Mesenchymal stem cell (in vitro differentiated cells and primary cell): ENCODE data around the gene ITCH.
"Not testable (repeated sequence)": the region's sequence is repeated elsewhere in the genome, so short reads cannot be mapped to it uniquely, and the experiment has no call there.

Source experiments
- DNase-seq: peaks from one replicate; pipeline ENCODE4 v3.0.0-alpha.2; 2013
- H2AFZ ChIP-seq: one replicate; pipeline ENCODE4 v1.6.1; 2013; ENCODE audit warnings: low read depth, mild to moderate bottlenecking, control low read depth, inconsistent platforms, low read length, moderate library complexity
- H2AK5ac ChIP-seq: 2 replicates; pipeline ENCODE4 v1.6.1; 2013; ENCODE audit warnings: low read length, moderate library complexity, mild to moderate bottlenecking, inconsistent platforms; ENCODE audit not compliant: severe bottlenecking
- H2BK120ac ChIP-seq: one replicate; pipeline ENCODE4 v1.6.1; 2013; ENCODE audit warnings: low read depth, mild to moderate bottlenecking, inconsistent platforms, low read length, moderate library complexity
- H2BK12ac ChIP-seq, 2 experiments: one replicate each; pipeline ENCODE4 v1.6.1; 2013; ENCODE audit warnings: inconsistent platforms in 2 of 2, low read length in 2 of 2, mild to moderate bottlenecking in 2 of 2, moderate library complexity in 2 of 2, control low read depth in 1 of 2
- H2BK15ac ChIP-seq: one replicate; pipeline ENCODE4 v1.6.1; 2013; ENCODE audit warnings: mild to moderate bottlenecking, low read depth, inconsistent platforms; ENCODE audit not compliant: poor library complexity, severe bottlenecking
- H2BK5ac ChIP-seq: 2 replicates; pipeline ENCODE4 v1.6.1; 2013; ENCODE audit warnings: low read depth, mild to moderate bottlenecking, low read length, control low read depth, inconsistent platforms; ENCODE audit not compliant: poor library complexity, severe bottlenecking
- H3K14ac ChIP-seq, 2 experiments: one replicate each; pipeline ENCODE4 v1.6.1; 2013; ENCODE audit warnings: inconsistent platforms in 2 of 2, low read length in 2 of 2, control low read depth in 1 of 2, mild to moderate bottlenecking in 1 of 2, moderate library complexity in 1 of 2
- H3K18ac ChIP-seq, 2 experiments: one replicate each; pipeline ENCODE4 v1.6.1; 2013; ENCODE audit warnings: inconsistent platforms in 2 of 2, low read length in 2 of 2, control low read depth in 1 of 2, low read depth in 1 of 2, mild to moderate bottlenecking in 1 of 2
- H3K23ac ChIP-seq, 2 experiments: one replicate each; pipeline ENCODE4 v1.6.1; 2013; ENCODE audit warnings: inconsistent platforms in 2 of 2, low read length in 2 of 2, mild to moderate bottlenecking in 2 of 2, moderate library complexity in 2 of 2, control low read depth in 1 of 2
- H3K27ac ChIP-seq: 2 replicates; pipeline ENCODE4 v1.5.1; 2013; ENCODE audit warnings: mild to moderate bottlenecking, moderate library complexity, low read length, control low read depth, inconsistent platforms; ENCODE audit not compliant: poor library complexity, severe bottlenecking
- H3K27me3 ChIP-seq, 2 experiments: 2 replicates each; pipeline versions ENCODE4 v1.6.1 to v1.7.0; 2013; ENCODE audit warnings: low read length in 2 of 2, mild to moderate bottlenecking in 2 of 2, moderate library complexity in 2 of 2, control low read depth in 1 of 2, inconsistent platforms in 1 of 2; ENCODE audit not compliant: control insufficient read depth in 1 of 2, insufficient read depth in 1 of 2
- H3K36me3 ChIP-seq, 2 experiments: 2 replicates each; pipeline versions ENCODE4 v1.6.1 to v1.7.0; 2013; ENCODE audit warnings: low read length in 2 of 2, control low read depth in 1 of 2, inconsistent platforms in 1 of 2, low read depth in 1 of 2, mild to moderate bottlenecking in 1 of 2; ENCODE audit not compliant: insufficient read depth in 2 of 2, control insufficient read depth in 1 of 2
- H3K4ac ChIP-seq, 2 experiments: one replicate each; pipeline ENCODE4 v1.6.1; 2013; ENCODE audit warnings: inconsistent platforms in 2 of 2, low read length in 2 of 2, mild to moderate bottlenecking in 2 of 2, moderate library complexity in 2 of 2, control low read depth in 1 of 2, low read depth in 1 of 2
- H3K4me1 ChIP-seq: 2 replicates; pipeline ENCODE4 v1.6.1; 2013; ENCODE audit warnings: low read depth, low read length, control low read depth; ENCODE audit not compliant: control insufficient read depth, insufficient read depth
- H3K4me2 ChIP-seq: 2 replicates; pipeline ENCODE4 v1.6.1; 2013; ENCODE audit warnings: low read length, mild to moderate bottlenecking, inconsistent platforms; ENCODE audit not compliant: poor library complexity, severe bottlenecking
- H3K4me3 ChIP-seq, 2 experiments: 2 replicates each; pipeline versions ENCODE4 v1.5.1 to v1.7.0; 2013; ENCODE audit warnings: low read length in 2 of 2, mild to moderate bottlenecking in 2 of 2, control low read depth in 1 of 2, low read depth in 1 of 2; ENCODE audit not compliant: insufficient read depth in 1 of 2
- H3K79me1 ChIP-seq: replicated peaks from 2 replicates; pipeline ENCODE4 v1.6.1; 2013; ENCODE audit warnings: mild to moderate bottlenecking, control low read depth, low read length, inconsistent platforms; ENCODE audit not compliant: poor library complexity, severe bottlenecking
- H3K9ac ChIP-seq: 2 replicates; pipeline ENCODE4 v1.7.0; 2013; ENCODE audit warnings: mild to moderate bottlenecking, low read length, moderate library complexity
- H3K9me3 ChIP-seq: 2 replicates; pipeline ENCODE4 v1.7.0; 2013; ENCODE audit warnings: mild to moderate bottlenecking, low read length; ENCODE audit not compliant: control insufficient read depth
- H4K8ac ChIP-seq: one replicate; pipeline ENCODE4 v1.6.1; 2013; ENCODE audit warnings: inconsistent platforms, mild to moderate bottlenecking, low read length, moderate library complexity
- H4K91ac ChIP-seq: one replicate; pipeline ENCODE4 v1.6.1; 2013; ENCODE audit warnings: mild to moderate bottlenecking, low read length, inconsistent platforms
- WGBS: methylation state at CpG from one replicate; pipeline ENCODE4 v1.1.7; 2013; ENCODE audit warnings: mixed read lengths; 5-methylcytosine and 5-hydroxymethylcytosine counted together

Gene ITCH

GRCh38 chr20:34475979-34476736 lies 113.1 kb downstream of the ITCH start:
- Histone ChIP-seq H2BK15ac (no peak overlapping the region), H3K27me3 (no peaks in the 10 kb centered on the region), H3K4me2 (no peak overlapping the region), H2AFZ (no peak overlapping the region), H3K4ac (no peak overlapping the region), H2BK5ac (no peak overlapping the region), H3K79me1 (peaks cover 5% of the 10 kb centered on the region), H3K23ac (no peak overlapping the region), H2AK5ac (no peak overlapping the region), H3K18ac (no peak overlapping the region), H4K91ac (no peak overlapping the region), H2BK120ac (no peak overlapping the region), H4K8ac (no peak overlapping the region), H3K9me3 (no peaks in the 10 kb centered on the region), H3K4me3 (no peak overlapping the region), H3K9ac (peak overlapping the region; percentile 52), H3K4me1 (no peaks in the 10 kb centered on the region), H2BK12ac (no peak overlapping the region), H3K36me3 (peaks cover 25 to 54% of the 10 kb centered on the region in 2 experiments), H3K14ac (no peak overlapping the region), H3K27ac (no peak overlapping the region)
- DNase-seq, result no peak
- 98% methylated on average over 27 of the region's 38 CpGs for WGBS

- Histone ChIP-seq H2AFZ (no peak overlapping the region), H3K27me3 (no peaks in the 10 kb centered on the region), H3K9me3 (peaks cover 14% of the 10 kb centered on the region), H3K4me2 (no peak overlapping the region), H2BK12ac (no peak overlapping the region), H3K14ac (no peak overlapping the region), H3K18ac (no peak overlapping the region), H3K4me1 (no peaks in the 10 kb centered on the region), H3K23ac (no peak overlapping the region), H3K36me3 (peaks cover 40 to 79% of the 10 kb centered on the region in 2 experiments), H2BK15ac (no peak overlapping the region), H3K4ac (no peak overlapping the region), H2BK5ac (no peak overlapping the region), H3K9ac (no peak overlapping the region), H3K79me1 (peaks cover 12% of the 10 kb centered on the region), H2AK5ac (no peak overlapping the region), H4K91ac (no peak overlapping the region), H2BK120ac (no peak overlapping the region), H3K4me3 (no peak overlapping the region), H3K27ac (no peak overlapping the region), H4K8ac (no peak overlapping the region)
- DNase-seq, result no peak
- 98% methylated on average over 3 of the region's 4 CpGs for WGBS
Observed at GRCh38 chr20:34479627-34480026, 116.6 kb downstream of the ITCH start.

- H2AFZ ChIP-seq, H3K14ac ChIP-seq, H4K91ac ChIP-seq, H3K27ac ChIP-seq, H3K23ac ChIP-seq, H3K4me2 ChIP-seq, H3K4me1 ChIP-seq, DNase-seq, H4K8ac ChIP-seq, H2AK5ac ChIP-seq, H2BK120ac ChIP-seq, H2BK15ac ChIP-seq, H2BK12ac ChIP-seq, H3K27me3 ChIP-seq, H3K4me3 ChIP-seq, H3K4ac ChIP-seq, H2BK5ac ChIP-seq, H3K9ac ChIP-seq, H3K18ac ChIP-seq: not testable (repeated sequence)
- peaks cover 13% of the 10 kb centered on the region for H3K79me1 ChIP-seq
- H3K36me3 ChIP-seq, result peaks cover 33 to 88% of the 10 kb centered on the region in 2 experiments
- H3K9me3 ChIP-seq, result peaks cover 14% of the 10 kb centered on the region
- WGBS, result 100% methylated on average over 1 of the region's 1 CpG
Observed at GRCh38 chr20:34482154-34482553, 119.1 kb downstream of the ITCH start.

GRCh38 chr20:34483585-34484220 lies 120.6 kb downstream of the ITCH start:
- WGBS, result 97% methylated on average over 2 of the region's 3 CpGs
- not testable (repeated sequence) for H3K4me3 ChIP-seq

More at GRCh38 chr20:34483585-34484220, 120.6 kb downstream of the ITCH start:
- peaks cover 14% of the 10 kb centered on the region for H3K9me3 ChIP-seq
- not testable (repeated sequence) for H2BK12ac ChIP-seq, H3K23ac ChIP-seq, H3K4ac ChIP-seq, H3K18ac ChIP-seq, H3K14ac ChIP-seq, H2BK120ac ChIP-seq, H3K27ac ChIP-seq, DNase-seq, H2AK5ac ChIP-seq, H2AFZ ChIP-seq, H4K91ac ChIP-seq, H4K8ac ChIP-seq, H3K9ac ChIP-seq, H3K27me3 ChIP-seq, H2BK5ac ChIP-seq, H3K4me1 ChIP-seq, H2BK15ac ChIP-seq, H3K4me2 ChIP-seq
- H3K79me1 ChIP-seq, result peaks cover 20% of the 10 kb centered on the region
- peaks cover 39 to 87% of the 10 kb centered on the region in 2 experiments for H3K36me3 ChIP-seq
